H9 (cell line): ENCODE measurements around the gene AP2S1. TPM values are rescaled to one million over a fixed set of nuclear protein-coding genes. Genes with fewer than 3 reads are reported as not detected.

Experiments
- DNase-seq: peaks from one replicate; pipeline ENCODE4 v3.0.0-alpha.2; 2017
- H2AFZ ChIP-seq: one replicate; pipeline ENCODE4 v1.6.1; 2013; ENCODE audit warnings: mild to moderate bottlenecking, low read length, control low read depth, moderate library complexity
- H2AK5ac ChIP-seq: 2 replicates; pipeline ENCODE4 v1.6.1; 2013; ENCODE audit warnings: low read length, control low read depth, mixed read lengths; ENCODE audit not compliant: insufficient read length
- H2BK120ac ChIP-seq: one replicate; pipeline ENCODE4 v1.6.1; 2013; ENCODE audit warnings: low read depth, mild to moderate bottlenecking, low read length, control low read depth, inconsistent platforms; ENCODE audit not compliant: poor library complexity, severe bottlenecking
- H2BK12ac ChIP-seq: 2 replicates; pipeline ENCODE4 v1.6.1; 2013; ENCODE audit warnings: low read length, control low read depth, mixed read lengths, low read depth; ENCODE audit not compliant: insufficient read length
- H2BK15ac ChIP-seq: 2 replicates; pipeline ENCODE4 v1.6.1; 2013; ENCODE audit warnings: low read depth, low read length, control low read depth
- H2BK20ac ChIP-seq: one replicate; pipeline ENCODE4 v1.6.1; 2013; ENCODE audit warnings: low read depth, mild to moderate bottlenecking, low read length, control low read depth, inconsistent platforms; ENCODE audit not compliant: poor library complexity, severe bottlenecking
- H2BK5ac ChIP-seq: 2 replicates; pipeline ENCODE4 v1.6.1; 2013; ENCODE audit warnings: low read length, control low read depth, mixed read lengths; ENCODE audit not compliant: insufficient read length
- H3K14ac ChIP-seq: 2 replicates; pipeline ENCODE4 v1.6.1; 2013; ENCODE audit warnings: low read length, control low read depth; ENCODE audit not compliant: insufficient read depth
- H3K18ac ChIP-seq: 2 replicates; pipeline ENCODE4 v1.6.1; 2013; ENCODE audit warnings: low read depth, mild to moderate bottlenecking, mixed read lengths, low read length, control low read depth; ENCODE audit not compliant: insufficient read length
- H3K23ac ChIP-seq: 2 replicates; pipeline ENCODE4 v1.6.1; 2013; ENCODE audit warnings: low read length, control low read depth, mixed read lengths, low read depth; ENCODE audit not compliant: insufficient read length
- H3K23me2 ChIP-seq: 2 replicates; pipeline ENCODE4 v1.6.1; 2013; ENCODE audit warnings: low read depth, mild to moderate bottlenecking, mixed read lengths, low read length, control low read depth; ENCODE audit not compliant: insufficient read length, poor library complexity, severe bottlenecking
- H3K27ac ChIP-seq: 2 replicates; pipeline ENCODE4 v1.5.1; 2013; ENCODE audit warnings: low read length, control low read depth, mixed read lengths, low read depth; ENCODE audit not compliant: insufficient read length
- H3K27me3 ChIP-seq: 2 replicates; pipeline ENCODE4 v1.6.1; 2013; ENCODE audit warnings: low read length, control low read depth, inconsistent platforms; ENCODE audit not compliant: insufficient read depth
- H3K4ac ChIP-seq: 2 replicates; pipeline ENCODE4 v1.6.1; 2013; ENCODE audit warnings: low read depth, mild to moderate bottlenecking, control low read depth, inconsistent platforms, low read length, moderate library complexity
- H3K4me1 ChIP-seq: 2 replicates; pipeline ENCODE4 v1.6.1; 2013; ENCODE audit warnings: low read length, control low read depth, inconsistent platforms; ENCODE audit not compliant: insufficient read depth
- H3K4me2 ChIP-seq: 2 replicates; pipeline ENCODE4 v1.6.1; 2013; ENCODE audit warnings: low read length, control low read depth, mixed read lengths; ENCODE audit not compliant: insufficient read length, insufficient read depth
- H3K56ac ChIP-seq: 2 replicates; pipeline ENCODE4 v1.6.1; 2013; ENCODE audit warnings: low read depth, mild to moderate bottlenecking, mixed read lengths, low read length, control low read depth; ENCODE audit not compliant: insufficient read length
- H3K79me1 ChIP-seq: 2 replicates; pipeline ENCODE4 v1.6.1; 2013; ENCODE audit warnings: low read depth, mild to moderate bottlenecking, moderate library complexity, low read length, control low read depth, inconsistent platforms; ENCODE audit not compliant: insufficient read depth, poor library complexity, severe bottlenecking
- H3K79me2 ChIP-seq: 2 replicates; pipeline ENCODE4 v1.6.1; 2013; ENCODE audit warnings: low read length, control low read depth, inconsistent platforms; ENCODE audit not compliant: insufficient read depth
- H3K9ac ChIP-seq: 2 replicates; pipeline ENCODE4 v1.6.1; 2013; ENCODE audit warnings: low read length, control low read depth, mixed read lengths; ENCODE audit not compliant: insufficient read length; ENCODE audit errors: extremely low read depth
- H3K9me3 ChIP-seq: one replicate; pipeline ENCODE4 v1.6.1; 2013; ENCODE audit warnings: low read depth, low read length, inconsistent platforms; ENCODE audit not compliant: control insufficient read depth
- H3T11ph ChIP-seq: one replicate; pipeline ENCODE4 v1.6.1; 2013; ENCODE audit warnings: mild to moderate bottlenecking, low read length, control low read depth, inconsistent platforms
- H4K20me1 ChIP-seq: one replicate; pipeline ENCODE4 v1.6.1; 2013; ENCODE audit not compliant: control insufficient read depth, insufficient read length, insufficient read depth
- H4K5ac ChIP-seq: 2 replicates; pipeline ENCODE4 v1.6.1; 2013; ENCODE audit warnings: low read depth, mild to moderate bottlenecking, mixed read lengths, low read length, control low read depth; ENCODE audit not compliant: insufficient read length
- H4K8ac ChIP-seq: replicated peaks from 2 replicates; pipeline ENCODE4 v1.6.1; 2013; ENCODE audit warnings: low read length, control low read depth, mixed read lengths, low read depth; ENCODE audit not compliant: insufficient read length
- H4K91ac ChIP-seq: 2 replicates; pipeline ENCODE4 v1.6.1; 2013; ENCODE audit warnings: low read depth, mild to moderate bottlenecking, moderate library complexity, mixed read lengths, low read length, control low read depth; ENCODE audit not compliant: insufficient read length
- H3K27ac Mint-ChIP-seq, 3 experiments: 2 replicates in 2 of 3; 3 replicates in 1 of 3; pipeline ENCODE4 v1.8.0; 2020 to 2021; ENCODE audit warnings: mixed read lengths in 3 of 3, mild to moderate bottlenecking in 1 of 3, moderate library complexity in 1 of 3
- H3K27me3 Mint-ChIP-seq: 2 replicates; pipeline ENCODE4 v1.8.0; 2021; ENCODE audit warnings: low read depth, mild to moderate bottlenecking, moderate library complexity, mixed read lengths
- H3K36me3 Mint-ChIP-seq, 3 experiments: 2 replicates in 2 of 3; 3 replicates in 1 of 3; pipeline ENCODE4 v1.8.0; 2020 to 2021; ENCODE audit warnings: low read depth in 3 of 3, mixed read lengths in 3 of 3; ENCODE audit not compliant: insufficient read depth in 1 of 3
- H3K4me1 Mint-ChIP-seq, 2 experiments: 2 replicates each; pipeline ENCODE4 v1.8.0; 2020; ENCODE audit warnings: mixed read lengths in 2 of 2
- H3K4me3 Mint-ChIP-seq, 2 experiments: 2 replicates in 1 of 2; 3 replicates in 1 of 2; pipeline ENCODE4 v1.8.0; 2020 to 2021; ENCODE audit warnings: mild to moderate bottlenecking in 2 of 2, mixed read lengths in 2 of 2, moderate library complexity in 1 of 2
- H3K9me3 Mint-ChIP-seq, 2 experiments: 2 replicates in 1 of 2; 3 replicates in 1 of 2; pipeline ENCODE4 v1.8.0; 2020; ENCODE audit warnings: mild to moderate bottlenecking in 2 of 2, mixed read lengths in 2 of 2, moderate library complexity in 1 of 2
- CTCF ChIP-seq: fragments of 200-600 bp; sonication (generic); conservative IDR thresholded peaks from 3 replicates; pipeline ENCODE4 v1.8.0; 2021; ENCODE audit warnings: antibody characterized with exemption, mild to moderate bottlenecking
- WGBS: extraction: QIAGEN DNeasy Blood & Tissue Kit; methylation state at CpG from one replicate; pipeline ENCODE4 v1.1.7; 2013; ENCODE audit warnings: missing lambda C conversion rate, low lambda C conversion rate, mixed read lengths; ENCODE audit not compliant: insufficient read length; ENCODE audit errors: extremely low coverage; 5-methylcytosine and 5-hydroxymethylcytosine counted together
- total RNA-seq: library from RNA; stranded (reverse); gene quantifications from 2 replicates; pipeline ENCODE4 v1.2.1, GENCODE V29; 2021

Gene AP2S1
- total RNA-seq, 1 experiment from 2014 or later = 193 TPM

GRCh38 chr19:46849610-46850009, 1.0 kb downstream of the AP2S1 start:
- no peak overlapping the region for H2BK120ac ChIP-seq
- H3K23me2 ChIP-seq = peaks cover 4% of the 10 kb centered on the region
- peak overlapping the region; percentile 78 for H3K4me2 ChIP-seq
- no peak overlapping the region for H3K56ac ChIP-seq
- no peak overlapping the region for H3K4ac ChIP-seq
- peak overlapping the region; percentile 33 for H3K9ac ChIP-seq
- H4K5ac ChIP-seq = no peak overlapping the region
- H3K27ac ChIP-seq = peak overlapping the region; percentile 19
- Mint-ChIP-seq H3K27me3 (peaks cover 5% of the 10 kb centered on the region), H3K9me3 (no peaks in the 10 kb centered on the region), H3K4me1 (peaks cover 11 to 12% of the 10 kb centered on the region in 2 experiments), H3K36me3 (peaks cover 7 to 15% (median 14%) of the 10 kb centered on the region in 3 experiments; a peak in 6 of 7 replicates), H3K27ac (peak overlapping the region; percentile 99), H3K4me3 (peak overlapping the region; percentile 92 to 99)
- TF ChIP-seq CTCF = no peak
- H4K20me1 ChIP-seq = no peaks in the 10 kb centered on the region
- no peak overlapping the region for H2BK12ac ChIP-seq
- H2BK5ac ChIP-seq = no peak overlapping the region
- H3K18ac ChIP-seq = no peak overlapping the region
- no peak overlapping the region for H3K23ac ChIP-seq
- H2BK15ac ChIP-seq = no peak overlapping the region
- no peak overlapping the region for H3T11ph ChIP-seq
- H3K9me3 ChIP-seq = no peaks in the 10 kb centered on the region
- H4K91ac ChIP-seq = no peak overlapping the region
- no peaks in the 10 kb centered on the region; the same call in 1 of the 2 replicates for H3K79me2 ChIP-seq
- H3K14ac ChIP-seq = no peak overlapping the region
- no peak overlapping the region for H2AFZ ChIP-seq
- no peak for DNase-seq
- no peaks in the 10 kb centered on the region for H3K79me1 ChIP-seq
- H2BK20ac ChIP-seq = no peak overlapping the region
- no peak overlapping the region for H2AK5ac ChIP-seq
- WGBS = no CpG with 5 or more reads among the region's 5 CpGs
- no peaks in the 10 kb centered on the region for H3K27me3 ChIP-seq
- no peak overlapping the region for H4K8ac ChIP-seq
- no peaks in the 10 kb centered on the region for H3K4me1 ChIP-seq
